HepG2 (cell line): ENCODE measurements around the gene LHX5. TPM values are rescaled to one million over a fixed set of nuclear protein-coding genes. Genes with fewer than 3 reads are reported as not detected.

Experiments
- BRD4 ChIP-seq: sonication (generic); formaldehyde crosslinking; IDR thresholded peaks from 2 replicates; pipeline ENCODE4 v1.4.0; 2020; ENCODE audit warnings: missing genetic modification reagents
- IRF2 ChIP-seq: IDR thresholded peaks from 2 replicates; pipeline ENCODE4 v1.6.1; 2018; ENCODE audit warnings: missing genetic modification reagents, missing compliant biosample characterization
- IRX3 ChIP-seq: sonication (generic); formaldehyde crosslinking; IDR thresholded peaks from 2 replicates; pipeline ENCODE4 v1.8.1; 2023; ENCODE audit warnings: mild to moderate bottlenecking, low read depth, missing genetic modification reagents, borderline replicate concordance
- MLXIP ChIP-seq: sonication (generic); formaldehyde crosslinking; IDR thresholded peaks from 2 replicates; pipeline ENCODE4 v1.9.0; 2021; ENCODE audit warnings: missing genetic modification reagents, borderline replicate concordance
- MTERF4 ChIP-seq: sonication (generic); formaldehyde crosslinking; IDR thresholded peaks from 2 replicates; pipeline ENCODE4 v1.8.0; 2023; ENCODE audit warnings: mild to moderate bottlenecking, missing genetic modification reagents
- SNAPC4 ChIP-seq: sonication (generic); formaldehyde crosslinking; IDR thresholded peaks from 2 replicates; pipeline ENCODE4 v1.4.0; 2020; ENCODE audit warnings: mild to moderate bottlenecking, missing genetic modification reagents
- SOX6 ChIP-seq, 2 experiments: fragments of 450-650 bp in 1 of 2; sonication (generic) in 1 of 2; formaldehyde crosslinking in 1 of 2; IDR thresholded peaks; 2 replicates each; pipeline versions ENCODE4 v1.4.0 to v1.6.1; 2017 to 2020; ENCODE audit warnings: antibody characterized with exemption in 1 of 2, mild to moderate bottlenecking in 1 of 2, missing genetic modification reagents in 1 of 2
- ZNF710 ChIP-seq: sonication (generic); formaldehyde crosslinking; IDR thresholded peaks from 2 replicates; pipeline ENCODE4 v1.5.0; 2020; ENCODE audit warnings: mild to moderate bottlenecking, missing genetic modification reagents, borderline replicate concordance
- polyA plus RNA-seq, 8 experiments: library from polyadenylated mRNA; depleted of rRNA in 3 of 8; stranded (reverse) in 7 of 8; unstranded in 1 of 8; fragments of >200 nt; fragmentation: Illumina TruSeq in 4 of 8; extraction: Trizol in 4 of 8; gene quantifications; 2 replicates each; pipeline versions ENCODE4 v1.2.1 to v1.2.3, GENCODE V29; 2011 to 2016; ENCODE audit warnings: low read depth in 4 of 8, missing spikeins in 1 of 8, mixed read lengths in 1 of 8; ENCODE audit not compliant: insufficient read depth in 1 of 8
- total RNA-seq, 5 experiments: library from RNA; depleted of rRNA; stranded (reverse); fragments of >200 nt; fragmentation: Illumina TruSeq; extraction: Trizol; gene quantifications; 2 replicates each; pipeline ENCODE4 v1.2.3, GENCODE V29; 2016; ENCODE audit warnings: low read depth in 1 of 5
- TF ChIP-seq, protein P1 (sequence below), 2 experiments: IDR thresholded peaks; 2 replicates each; pipeline ENCODE4 v1.6.1; 2011 to 2012; ENCODE audit warnings: low read length in 2 of 2, borderline replicate concordance in 1 of 2, low read depth in 1 of 2, mild to moderate bottlenecking in 1 of 2, moderate library complexity in 1 of 2
- TF ChIP-seq, protein P2 (sequence below): sonication (generic); formaldehyde crosslinking; IDR thresholded peaks from 2 replicates; pipeline ENCODE4 v1.5.0; 2020; ENCODE audit warnings: missing genetic modification reagents, mild to moderate bottlenecking, borderline replicate concordance

The LHX5 gene
- total and polyA plus RNA-seq, 2 of the 13 experiments (the other 11 are each of a cell fraction or from before 2014, with no cell fraction given) = not detected

GRCh38 chr12:113479590-113480335, 8.1 kb upstream of the LHX5 start (continued):
- TF ChIP-seq SNAPC4 (CRISPR knock-in tag) (0 out of 2 replicates have a peak, but pooled peaks have one; percentile 27), MLXIP (CRISPR knock-in tag) (peak; percentile 47; the same call in 1 of the 2 replicates), ZNF710 (CRISPR knock-in tag) (no peak; the same call in 1 of the 2 replicates), MTERF4 (CRISPR knock-in tag) (peak; percentile 40; the same call in 1 of the 2 replicates), IRX3 (peak; percentile 63; the same call in 1 of the 2 replicates), BRD4 (no peak), IRF2 (CRISPR knock-in tag) (peak; percentile 34; the same call in 1 of the 2 replicates), SOX6 (IDR thresholded peaks at IDR 0.05) (no peak), SOX6 (CRISPR knock-in tag; IDR thresholded peaks at IDR 0.05) (no peak)
- TF ChIP-seq, protein P1, sequence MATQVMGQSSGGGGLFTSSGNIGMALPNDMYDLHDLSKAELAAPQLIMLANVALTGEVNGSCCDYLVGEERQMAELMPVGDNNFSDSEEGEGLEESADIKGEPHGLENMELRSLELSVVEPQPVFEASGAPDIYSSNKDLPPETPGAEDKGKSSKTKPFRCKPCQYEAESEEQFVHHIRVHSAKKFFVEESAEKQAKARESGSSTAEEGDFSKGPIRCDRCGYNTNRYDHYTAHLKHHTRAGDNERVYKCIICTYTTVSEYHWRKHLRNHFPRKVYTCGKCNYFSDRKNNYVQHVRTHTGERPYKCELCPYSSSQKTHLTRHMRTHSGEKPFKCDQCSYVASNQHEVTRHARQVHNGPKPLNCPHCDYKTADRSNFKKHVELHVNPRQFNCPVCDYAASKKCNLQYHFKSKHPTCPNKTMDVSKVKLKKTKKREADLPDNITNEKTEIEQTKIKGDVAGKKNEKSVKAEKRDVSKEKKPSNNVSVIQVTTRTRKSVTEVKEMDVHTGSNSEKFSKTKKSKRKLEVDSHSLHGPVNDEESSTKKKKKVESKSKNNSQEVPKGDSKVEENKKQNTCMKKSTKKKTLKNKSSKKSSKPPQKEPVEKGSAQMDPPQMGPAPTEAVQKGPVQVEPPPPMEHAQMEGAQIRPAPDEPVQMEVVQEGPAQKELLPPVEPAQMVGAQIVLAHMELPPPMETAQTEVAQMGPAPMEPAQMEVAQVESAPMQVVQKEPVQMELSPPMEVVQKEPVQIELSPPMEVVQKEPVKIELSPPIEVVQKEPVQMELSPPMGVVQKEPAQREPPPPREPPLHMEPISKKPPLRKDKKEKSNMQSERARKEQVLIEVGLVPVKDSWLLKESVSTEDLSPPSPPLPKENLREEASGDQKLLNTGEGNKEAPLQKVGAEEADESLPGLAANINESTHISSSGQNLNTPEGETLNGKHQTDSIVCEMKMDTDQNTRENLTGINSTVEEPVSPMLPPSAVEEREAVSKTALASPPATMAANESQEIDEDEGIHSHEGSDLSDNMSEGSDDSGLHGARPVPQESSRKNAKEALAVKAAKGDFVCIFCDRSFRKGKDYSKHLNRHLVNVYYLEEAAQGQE (IDR thresholded peaks at IDR 0.05; ENCODE audit: borderline replicate concordance in 1 of 2, low read depth in 1 of 2, low read length in 2 of 2) = peak; percentile 94 to 99
- TF ChIP-seq, protein P2, sequence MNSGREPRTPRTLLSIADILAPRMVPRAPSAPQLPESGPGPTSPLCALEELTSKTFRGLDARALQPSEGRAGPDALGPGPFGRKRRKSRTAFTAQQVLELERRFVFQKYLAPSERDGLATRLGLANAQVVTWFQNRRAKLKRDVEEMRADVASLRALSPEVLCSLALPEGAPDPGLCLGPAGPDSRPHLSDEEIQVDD = 0 out of 2 replicates have a peak, but pooled peaks have one; percentile 51
